Muscle layer of colon (tissue), 2 donors: ENCODE results near the gene USP54.

ENCODE experiments used
- H3K27ac ChIP-seq: one replicate; pipeline ENCODE4 v1.7.0; 2013; ENCODE audit warnings: low read depth, mild to moderate bottlenecking, low read length, moderate library complexity
- H3K27me3 ChIP-seq, 2 donors: one replicate each; pipeline ENCODE4 v1.7.0; 2013; ENCODE audit warnings: low read length in 2 of 2, mild to moderate bottlenecking in 2 of 2; ENCODE audit not compliant: insufficient read depth in 2 of 2, control insufficient read depth in 1 of 2
- H3K36me3 ChIP-seq: one replicate; pipeline ENCODE4 v1.7.0; 2013; ENCODE audit warnings: mild to moderate bottlenecking, low read length; ENCODE audit not compliant: insufficient read depth
- H3K4me1 ChIP-seq: one replicate; pipeline ENCODE4 v1.7.0; 2013; ENCODE audit warnings: mild to moderate bottlenecking, low read length; ENCODE audit not compliant: insufficient read depth
- H3K4me3 ChIP-seq, 2 donors: one replicate each; pipeline ENCODE4 v1.7.0; 2013; ENCODE audit warnings: low read length in 2 of 2, low read depth in 1 of 2, mild to moderate bottlenecking in 1 of 2, moderate library complexity in 1 of 2
- H3K9ac ChIP-seq: one replicate; pipeline ENCODE4 v1.7.0; 2013; ENCODE audit warnings: low read length
- H3K9me3 ChIP-seq: one replicate; pipeline ENCODE4 v1.7.0; 2013; ENCODE audit warnings: mild to moderate bottlenecking, low read length
- donor health status: abdominal sarcoma.
- donor health status: Adenocarcinoma of cecum.

Gene USP54, protein sequence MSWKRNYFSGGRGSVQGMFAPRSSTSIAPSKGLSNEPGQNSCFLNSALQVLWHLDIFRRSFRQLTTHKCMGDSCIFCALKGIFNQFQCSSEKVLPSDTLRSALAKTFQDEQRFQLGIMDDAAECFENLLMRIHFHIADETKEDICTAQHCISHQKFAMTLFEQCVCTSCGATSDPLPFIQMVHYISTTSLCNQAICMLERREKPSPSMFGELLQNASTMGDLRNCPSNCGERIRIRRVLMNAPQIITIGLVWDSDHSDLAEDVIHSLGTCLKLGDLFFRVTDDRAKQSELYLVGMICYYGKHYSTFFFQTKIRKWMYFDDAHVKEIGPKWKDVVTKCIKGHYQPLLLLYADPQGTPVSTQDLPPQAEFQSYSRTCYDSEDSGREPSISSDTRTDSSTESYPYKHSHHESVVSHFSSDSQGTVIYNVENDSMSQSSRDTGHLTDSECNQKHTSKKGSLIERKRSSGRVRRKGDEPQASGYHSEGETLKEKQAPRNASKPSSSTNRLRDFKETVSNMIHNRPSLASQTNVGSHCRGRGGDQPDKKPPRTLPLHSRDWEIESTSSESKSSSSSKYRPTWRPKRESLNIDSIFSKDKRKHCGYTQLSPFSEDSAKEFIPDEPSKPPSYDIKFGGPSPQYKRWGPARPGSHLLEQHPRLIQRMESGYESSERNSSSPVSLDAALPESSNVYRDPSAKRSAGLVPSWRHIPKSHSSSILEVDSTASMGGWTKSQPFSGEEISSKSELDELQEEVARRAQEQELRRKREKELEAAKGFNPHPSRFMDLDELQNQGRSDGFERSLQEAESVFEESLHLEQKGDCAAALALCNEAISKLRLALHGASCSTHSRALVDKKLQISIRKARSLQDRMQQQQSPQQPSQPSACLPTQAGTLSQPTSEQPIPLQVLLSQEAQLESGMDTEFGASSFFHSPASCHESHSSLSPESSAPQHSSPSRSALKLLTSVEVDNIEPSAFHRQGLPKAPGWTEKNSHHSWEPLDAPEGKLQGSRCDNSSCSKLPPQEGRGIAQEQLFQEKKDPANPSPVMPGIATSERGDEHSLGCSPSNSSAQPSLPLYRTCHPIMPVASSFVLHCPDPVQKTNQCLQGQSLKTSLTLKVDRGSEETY (N-terminal part only)

GRCh38 chr10:73590881-73591799, at the start of gene USP54:
TSS of gene USP54 (minus strand) at chr10:73591342. CDS start at chr10:73575658, 15,684 bp downstream.
- peak within 1 kb of the TSS in 1 of 2 donors; percentile 12 for H3K4me3 ChIP-seq
- H3K4me1 ChIP-seq, result peaks cover 21% of the 10 kb centered on the region
- no peak within 1 kb of the TSS for H3K9ac ChIP-seq
- no peaks in the 10 kb centered on the region for H3K36me3 ChIP-seq
- no peaks in the 10 kb centered on the region for H3K27me3 ChIP-seq
- H3K27ac ChIP-seq, result peak within 1 kb of the TSS; percentile 54
- no peaks in the 10 kb centered on the region for H3K9me3 ChIP-seq

DNA sequence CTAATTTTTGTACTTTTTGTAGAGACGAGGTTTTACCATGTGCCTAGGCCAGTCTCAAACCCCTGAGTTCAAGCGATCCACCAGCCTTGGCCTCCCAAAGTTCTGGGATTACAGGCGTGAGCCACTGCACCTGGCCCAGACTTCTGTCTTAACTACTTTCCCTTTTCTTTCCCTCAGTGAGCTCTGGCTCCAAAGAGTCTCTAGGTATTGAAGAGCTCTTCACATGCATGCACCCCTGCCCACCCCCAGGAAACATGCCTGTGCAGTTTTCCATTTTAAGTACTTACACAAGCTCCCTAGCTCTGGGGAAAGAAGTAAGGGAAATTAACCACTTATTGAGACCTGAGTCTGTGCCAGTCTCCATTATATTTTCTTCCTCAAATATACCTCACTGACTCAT, 48.1 kb upstream of the USP54 start:
- Histone ChIP-seq H3K9ac (no peak overlapping the region), H3K36me3 (no peaks in the 10 kb centered on the region), H3K4me3 (no peak overlapping the region)

DNA sequence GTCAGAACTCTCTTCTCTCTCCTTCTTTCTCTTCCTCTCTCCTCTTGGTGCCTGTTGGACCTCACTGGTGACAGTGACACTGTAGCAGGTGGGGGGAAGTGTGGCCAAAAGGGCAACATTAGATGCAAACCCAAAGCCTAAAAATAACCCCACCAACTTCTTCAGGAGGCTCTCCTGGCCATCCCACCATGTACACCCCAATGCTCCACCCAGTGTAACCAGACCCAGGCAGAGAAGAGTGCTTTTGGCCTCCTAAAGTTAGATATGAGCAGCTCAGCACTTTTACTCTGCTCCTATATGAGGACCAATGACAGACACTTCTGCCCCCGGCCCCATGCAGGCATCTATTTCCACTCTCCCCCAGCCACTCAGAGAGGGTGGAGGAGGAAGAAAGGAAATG, 44.6 kb upstream of the USP54 start:
- no peaks in the 10 kb centered on the region for H3K36me3 ChIP-seq
- H3K9ac ChIP-seq, result no peak overlapping the region
- H3K27me3 ChIP-seq, result no peaks in the 10 kb centered on the region
- no peak overlapping the region for H3K27ac ChIP-seq
- H3K9me3 ChIP-seq, result no peaks in the 10 kb centered on the region
- H3K4me1 ChIP-seq, result no peaks in the 10 kb centered on the region
- no peak overlapping the region for H3K4me3 ChIP-seq

More for the DNA sequence above, 48.1 kb upstream of the USP54 start:
- H3K9me3 ChIP-seq, result no peaks in the 10 kb centered on the region
- no peaks in the 10 kb centered on the region for H3K27me3 ChIP-seq
- H3K4me1 ChIP-seq, result no peaks in the 10 kb centered on the region
- H3K27ac ChIP-seq, result no peak overlapping the region

DNA sequence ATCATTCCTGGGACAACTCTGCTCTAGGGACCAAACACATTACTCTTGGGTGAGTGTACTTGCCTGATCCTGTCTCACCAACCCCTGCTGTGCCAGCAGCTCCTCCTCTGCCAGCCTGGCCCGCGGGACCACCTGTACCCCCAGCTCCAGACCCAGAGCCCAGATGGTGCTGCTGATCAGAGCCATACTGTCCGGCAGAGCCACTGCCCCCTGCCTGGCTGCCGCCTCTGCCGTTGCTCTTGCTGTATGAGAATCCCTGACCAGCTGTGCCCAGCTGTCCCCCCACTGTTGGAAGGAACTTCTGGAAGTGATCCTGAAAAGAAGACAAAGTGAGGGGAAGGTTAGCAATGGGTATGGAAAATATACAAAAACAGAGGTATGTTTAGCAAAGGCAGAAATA, 43.3 kb upstream of the USP54 start:
- no peaks in the 10 kb centered on the region for H3K9me3 ChIP-seq
- H3K9ac ChIP-seq, result no peak overlapping the region
- H3K27ac ChIP-seq, result no peak overlapping the region
- no peaks in the 10 kb centered on the region for H3K36me3 ChIP-seq
- H3K4me1 ChIP-seq, result no peaks in the 10 kb centered on the region
- H3K4me3 ChIP-seq, result no peak overlapping the region
- H3K27me3 ChIP-seq, result no peaks in the 10 kb centered on the region

GRCh38 chr10:73629165-73629564, 38.0 kb upstream of the USP54 start:
- no peaks in the 10 kb centered on the region for H3K27me3 ChIP-seq
- H3K4me3 ChIP-seq, result no peak overlapping the region
- no peaks in the 10 kb centered on the region for H3K9me3 ChIP-seq
- H3K36me3 ChIP-seq, result no peaks in the 10 kb centered on the region
- H3K9ac ChIP-seq, result no peak overlapping the region
- no peak overlapping the region for H3K27ac ChIP-seq
- H3K4me1 ChIP-seq, result peaks cover 8% of the 10 kb centered on the region

DNA sequence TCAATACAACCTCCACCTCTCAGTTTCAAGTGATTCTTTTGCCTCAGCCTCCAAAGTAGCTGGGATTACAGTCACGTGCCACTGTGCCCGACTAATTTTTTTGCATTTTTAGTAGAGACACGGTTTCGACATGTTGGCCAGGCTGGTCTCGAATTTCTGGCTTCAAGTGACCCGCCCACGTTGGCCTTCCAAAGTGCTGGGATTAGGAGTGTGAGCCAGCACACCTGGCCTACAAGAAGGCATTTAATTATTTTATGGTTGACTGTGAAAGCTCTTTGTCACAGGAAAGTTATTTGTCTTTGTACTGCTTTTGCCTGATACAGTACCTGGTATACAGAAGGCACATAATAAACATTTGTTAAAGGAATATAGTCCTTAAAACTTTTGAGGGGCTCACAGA, 37.3 kb upstream of the USP54 start:
- Histone ChIP-seq H3K4me3 (no peak overlapping the region), H3K27ac (no peak overlapping the region), H3K9ac (no peak overlapping the region), H3K36me3 (no peaks in the 10 kb centered on the region), H3K27me3 (no peaks in the 10 kb centered on the region), H3K9me3 (no peaks in the 10 kb centered on the region), H3K4me1 (peaks cover 8% of the 10 kb centered on the region)

DNA sequence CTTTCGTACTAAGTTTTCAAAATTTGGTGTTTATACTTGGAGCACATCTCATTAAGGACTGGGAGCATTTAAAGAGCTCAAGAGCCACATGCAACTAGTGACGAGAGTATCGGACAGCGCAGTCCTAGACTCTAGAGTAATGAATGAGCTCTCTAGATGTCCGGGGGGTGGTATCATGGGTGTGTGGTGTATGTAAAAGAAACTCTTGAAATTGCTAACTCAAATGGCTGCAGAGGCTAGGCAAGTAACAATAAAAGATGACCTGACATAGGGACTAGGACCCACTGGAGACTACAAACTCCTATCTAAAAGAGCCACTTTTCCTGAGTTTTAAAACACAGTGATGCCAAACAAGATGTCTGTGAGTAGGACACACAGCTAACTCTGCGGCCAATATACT, 36.2 kb upstream of the USP54 start:
- Histone ChIP-seq H3K27ac (no peak overlapping the region), H3K4me3 (no peak overlapping the region), H3K4me1 (peaks cover 8% of the 10 kb centered on the region), H3K9ac (no peak overlapping the region), H3K36me3 (no peaks in the 10 kb centered on the region), H3K27me3 (no peaks in the 10 kb centered on the region), H3K9me3 (no peaks in the 10 kb centered on the region)

DNA sequence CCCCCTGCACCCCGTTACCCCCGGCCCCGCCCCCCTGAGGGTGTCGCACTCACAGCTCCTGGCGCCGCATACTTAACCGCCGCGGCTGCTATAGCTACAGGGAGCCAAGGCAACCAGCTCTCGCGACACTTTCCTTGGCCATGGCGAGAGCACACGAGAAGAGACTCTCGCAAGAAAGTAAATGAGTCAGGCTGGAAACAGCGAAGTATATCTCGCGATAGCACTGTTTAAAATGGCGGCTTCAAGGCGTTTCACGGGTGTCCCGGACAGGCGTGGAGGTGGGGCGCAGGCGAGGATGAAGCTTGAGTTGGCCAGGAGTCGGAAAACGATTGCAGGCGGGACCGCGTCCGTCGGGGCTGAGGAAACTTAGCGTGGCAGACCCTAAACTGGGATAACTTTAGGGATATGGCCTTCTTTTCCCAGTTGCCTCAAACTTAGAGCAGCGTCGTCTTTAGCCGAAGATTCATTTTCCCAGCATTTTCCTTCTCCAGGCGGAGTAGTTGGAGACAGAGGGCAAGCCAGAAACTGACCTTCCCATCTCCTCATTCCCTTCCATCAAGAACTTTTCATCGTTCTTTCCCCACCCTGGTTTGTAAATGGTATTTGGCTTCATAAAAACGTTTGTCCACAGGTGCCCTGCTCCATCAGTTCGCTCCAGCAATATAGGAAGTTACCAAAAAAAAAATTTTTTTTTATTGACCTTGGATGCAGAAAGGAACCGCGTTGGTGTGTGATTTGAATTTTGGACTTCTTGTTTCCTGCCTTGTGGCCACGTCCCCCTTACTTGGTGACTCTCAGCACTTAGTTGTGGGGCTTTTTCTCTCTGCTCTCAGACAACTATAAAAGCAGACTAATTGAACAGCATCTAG, 35.0 kb upstream of the USP54 start:
- Histone ChIP-seq H3K4me1 (peaks cover 8% of the 10 kb centered on the region), H3K9me3 (no peaks in the 10 kb centered on the region), H3K27me3 (no peaks in the 10 kb centered on the region), H3K9ac (peak overlapping the region; percentile 78), H3K27ac (peak overlapping the region; percentile 70), H3K36me3 (no peaks in the 10 kb centered on the region), H3K4me3 (peak overlapping the region; percentile 78 to 92)

DNA sequence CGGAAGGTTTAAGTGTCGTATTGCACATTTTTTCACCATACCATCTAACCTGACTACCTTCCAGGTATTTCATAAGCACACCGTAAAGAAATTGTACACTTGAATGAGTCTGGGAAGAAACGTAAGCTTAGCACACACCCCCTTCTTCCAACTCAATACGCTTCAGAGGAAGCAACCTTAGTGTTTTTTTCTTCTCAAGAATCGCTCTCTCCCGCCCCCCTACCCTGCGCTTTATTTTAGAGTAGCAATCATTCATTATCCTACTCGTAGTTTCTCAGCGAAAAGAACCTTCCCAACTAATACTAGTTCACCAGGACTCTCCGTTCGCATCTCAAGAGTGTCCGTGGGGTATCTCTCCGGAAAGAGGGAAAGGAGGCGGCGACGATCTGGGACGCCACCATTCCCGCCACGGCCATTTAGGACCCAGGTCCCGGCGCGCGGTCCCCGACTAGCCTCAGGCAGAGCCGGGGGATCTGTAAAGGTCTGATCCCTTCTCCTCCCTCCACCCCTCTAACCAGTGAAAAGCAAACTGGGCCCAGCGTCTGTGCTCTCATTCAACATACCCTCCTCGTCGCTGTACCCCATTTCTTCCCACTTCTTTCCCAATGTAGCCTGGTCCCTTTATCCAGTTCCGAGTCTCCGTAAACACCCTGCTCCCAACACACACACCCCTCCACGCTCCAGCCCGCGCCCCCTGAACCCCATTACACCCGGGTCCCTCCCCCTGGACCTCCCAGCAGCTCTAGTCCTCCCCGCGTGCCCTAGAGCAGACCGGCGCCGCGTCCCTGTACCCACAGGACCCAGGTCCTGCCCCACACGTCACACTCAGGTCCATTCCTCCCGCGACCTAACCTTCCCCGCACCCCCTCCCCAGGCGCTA, 34.1 kb upstream of the USP54 start:
- H3K9ac ChIP-seq, result peak overlapping the region; percentile 82
- H3K4me3 ChIP-seq, result peak overlapping the region; percentile 78 to 92
- H3K27me3 ChIP-seq, result no peaks in the 10 kb centered on the region
- no peaks in the 10 kb centered on the region for H3K9me3 ChIP-seq
- peaks cover 8% of the 10 kb centered on the region for H3K4me1 ChIP-seq
- no peaks in the 10 kb centered on the region for H3K36me3 ChIP-seq
- H3K27ac ChIP-seq, result peak overlapping the region; percentile 64
